Astrocyte (in vitro differentiated cells and primary cell): ENCODE results near the gene SLC25A42. TPM values are rescaled to one million over a fixed set of nuclear protein-coding genes. Genes with fewer than 3 reads are reported as not detected.

Experiments
- DNase-seq: peaks from one replicate; pipeline ENCODE4 v3.0.0-alpha.2; 2010; ENCODE audit warnings: low read depth
- FAIRE-seq: peaks from 2 replicates; lab custom pipeline; 2011; peaks lifted over from hg19 to GRCh38; lab: Jason Lieb, UNC
- H2AFZ ChIP-seq: 2 replicates; pipeline ENCODE4 v1.6.0; 2012; ENCODE audit warnings: low read depth, low read length, inconsistent platforms
- H3K27ac ChIP-seq: 2 replicates; pipeline ENCODE4 v1.5.1; 2011; ENCODE audit warnings: low read depth, low read length, inconsistent platforms
- H3K27me3 ChIP-seq: 2 replicates; pipeline ENCODE4 v1.6.0; 2011; ENCODE audit warnings: low read length, inconsistent platforms; ENCODE audit not compliant: insufficient read depth
- H3K36me3 ChIP-seq: 2 replicates; pipeline ENCODE4 v1.5.1; 2011; ENCODE audit warnings: low read length, inconsistent platforms; ENCODE audit not compliant: insufficient read depth
- H3K4me1 ChIP-seq: 2 replicates; pipeline ENCODE4 v1.5.1; 2011; ENCODE audit warnings: low read length, inconsistent platforms; ENCODE audit not compliant: insufficient read depth
- H3K4me2 ChIP-seq: 2 replicates; pipeline ENCODE4 v1.6.0; 2012; ENCODE audit warnings: low read length, inconsistent platforms
- H3K4me3 ChIP-seq: 2 replicates; pipeline ENCODE4 v1.5.1; 2011; ENCODE audit warnings: low read depth, mild to moderate bottlenecking, low read length, inconsistent platforms; ENCODE audit not compliant: insufficient read depth
- H3K79me2 ChIP-seq: 2 replicates; pipeline ENCODE4 v1.6.0; 2012; ENCODE audit warnings: mild to moderate bottlenecking, low read length, inconsistent platforms; ENCODE audit not compliant: insufficient read depth
- H3K9ac ChIP-seq: 2 replicates; pipeline ENCODE4 v1.6.0; 2012; ENCODE audit warnings: mild to moderate bottlenecking, low read length, inconsistent platforms
- H3K9me3 ChIP-seq: 2 replicates; pipeline ENCODE4 v1.5.1; 2012; ENCODE audit warnings: low read depth, mild to moderate bottlenecking, low read length, inconsistent platforms; ENCODE audit not compliant: insufficient read depth
- H4K20me1 ChIP-seq: 2 replicates; pipeline ENCODE4 v1.6.0; 2012; ENCODE audit warnings: low read length, inconsistent platforms; ENCODE audit not compliant: insufficient read depth
- H3K27ac Mint-ChIP-seq: one replicate; pipeline ENCODE4 v1.8.0; 2021; ENCODE audit warnings: mild to moderate bottlenecking, mixed read lengths; ENCODE audit not compliant: unreplicated experiment
- H3K27me3 Mint-ChIP-seq: one replicate; pipeline ENCODE4 v1.8.0; 2021; ENCODE audit warnings: low read depth, mixed read lengths; ENCODE audit not compliant: unreplicated experiment
- H3K36me3 Mint-ChIP-seq: one replicate; pipeline ENCODE4 v1.8.0; 2021; ENCODE audit warnings: low read depth, mixed read lengths; ENCODE audit not compliant: unreplicated experiment
- H3K4me1 Mint-ChIP-seq: one replicate; pipeline ENCODE4 v1.8.0; 2021; ENCODE audit warnings: low read depth, mixed read lengths; ENCODE audit not compliant: unreplicated experiment
- H3K4me3 Mint-ChIP-seq: one replicate; pipeline ENCODE4 v1.8.0; 2021; ENCODE audit warnings: mild to moderate bottlenecking, moderate library complexity, mixed read lengths; ENCODE audit not compliant: unreplicated experiment
- H3K9me3 Mint-ChIP-seq: one replicate; pipeline ENCODE4 v1.8.0; 2021; ENCODE audit warnings: mild to moderate bottlenecking, mixed read lengths; ENCODE audit not compliant: unreplicated experiment
- CTCF ChIP-seq: IDR thresholded peaks from 2 replicates; pipeline ENCODE4 v1.5.1; 2011; ENCODE audit warnings: low read depth, mild to moderate bottlenecking, inconsistent platforms, low read length, moderate library complexity; ENCODE audit not compliant: insufficient read depth
- EZH2 ChIP-seq: IDR thresholded peaks from 2 replicates; pipeline ENCODE4 v1.6.1; 2012; ENCODE audit warnings: mild to moderate bottlenecking, low read length, inconsistent platforms; ENCODE audit not compliant: insufficient read depth
- total RNA-seq: library from RNA; stranded (reverse); gene quantifications from 2 replicates; pipeline ENCODE4 v1.2.1, GENCODE V29; 2021

Gene SLC25A42
- total RNA-seq, 1 donor from 2014 or later = 7.6 TPM

GRCh38 chr19:19111136-19111835, 47.5 kb downstream of the SLC25A42 start:
- no peak overlapping the region for H2AFZ ChIP-seq
- no peak overlapping the region for H3K4me3 Mint-ChIP-seq

DNA sequence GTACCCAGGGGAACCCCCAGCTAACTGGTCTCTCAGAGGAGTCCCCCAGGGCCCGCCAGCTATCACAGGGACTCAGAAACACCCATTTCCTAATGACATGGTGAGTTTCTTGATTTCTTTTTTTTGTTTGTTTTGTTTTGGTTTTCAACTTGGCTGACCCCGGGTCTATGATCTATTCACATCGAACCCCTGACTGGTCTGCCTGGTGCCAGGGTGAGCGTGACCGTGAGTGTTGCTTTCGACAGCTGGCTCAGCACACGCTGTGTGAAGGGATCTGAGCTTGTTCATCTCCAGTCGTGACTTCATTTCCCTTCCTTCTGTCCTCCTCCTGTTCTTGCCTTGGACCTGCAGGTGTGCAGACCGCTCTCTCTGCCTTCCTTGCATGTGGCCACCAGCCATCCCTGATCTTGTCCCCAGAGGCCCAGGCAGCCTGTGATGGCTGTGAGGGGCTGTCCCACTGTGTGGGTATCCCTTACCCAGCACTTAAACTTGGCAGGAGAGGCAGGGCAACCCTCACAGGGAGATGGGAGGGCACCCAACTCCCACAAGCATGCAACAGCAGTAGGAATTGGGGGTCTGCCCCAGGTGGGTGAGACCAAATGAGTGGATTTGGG, 48.3 kb downstream of the SLC25A42 start:
- Mint-ChIP-seq H3K4me1 (peaks cover 12% of the 10 kb centered on the region), H3K27me3 (peaks cover 16% of the 10 kb centered on the region), H3K27ac (no peak overlapping the region), H3K4me3 (no peak overlapping the region), H3K36me3 (peaks cover 11% of the 10 kb centered on the region), H3K9me3 (no peaks in the 10 kb centered on the region)
- Histone ChIP-seq H4K20me1 (no peaks in the 10 kb centered on the region), H3K4me1 (peaks cover 12% of the 10 kb centered on the region), H2AFZ (no peak overlapping the region), H3K27ac (no peak overlapping the region), H3K36me3 (no peaks in the 10 kb centered on the region), H3K79me2 (no peaks in the 10 kb centered on the region), H3K9ac (no peak overlapping the region), H3K4me3 (no peak overlapping the region), H3K9me3 (no peaks in the 10 kb centered on the region), H3K4me2 (no peak overlapping the region), H3K27me3 (no peaks in the 10 kb centered on the region)
- FAIRE-seq = no peak
- TF ChIP-seq CTCF (no peak), EZH2 (no peak)
- DNase-seq = no peak

More at GRCh38 chr19:19111136-19111835, 47.5 kb downstream of the SLC25A42 start:
- no peaks in the 10 kb centered on the region for H3K36me3 ChIP-seq
- Mint-ChIP-seq H3K27ac (no peak overlapping the region), H3K36me3 (peaks cover 11% of the 10 kb centered on the region), H3K9me3 (no peaks in the 10 kb centered on the region), H3K4me1 (peaks cover 12% of the 10 kb centered on the region), H3K27me3 (peaks cover 16% of the 10 kb centered on the region)
- no peaks in the 10 kb centered on the region for H3K79me2 ChIP-seq
- DNase-seq (no peak), FAIRE-seq (no peak)
- no peak overlapping the region for H3K27ac ChIP-seq
- H3K27me3 ChIP-seq = no peaks in the 10 kb centered on the region
- peaks cover 12% of the 10 kb centered on the region for H3K4me1 ChIP-seq
- no peak overlapping the region for H3K9ac ChIP-seq
- no peaks in the 10 kb centered on the region for H4K20me1 ChIP-seq
- no peak overlapping the region for H3K4me2 ChIP-seq
- H3K4me3 ChIP-seq = no peak overlapping the region
- TF ChIP-seq EZH2 (no peak), CTCF (no peak)
- no peaks in the 10 kb centered on the region for H3K9me3 ChIP-seq
